Measurements from ENCODE around the gene GRIN3A.
"Not testable (repeated sequence)": the region's sequence is repeated elsewhere in the genome, so short reads cannot be mapped to it uniquely, and the experiment has no call there.

GRIN3A gene

DNA sequence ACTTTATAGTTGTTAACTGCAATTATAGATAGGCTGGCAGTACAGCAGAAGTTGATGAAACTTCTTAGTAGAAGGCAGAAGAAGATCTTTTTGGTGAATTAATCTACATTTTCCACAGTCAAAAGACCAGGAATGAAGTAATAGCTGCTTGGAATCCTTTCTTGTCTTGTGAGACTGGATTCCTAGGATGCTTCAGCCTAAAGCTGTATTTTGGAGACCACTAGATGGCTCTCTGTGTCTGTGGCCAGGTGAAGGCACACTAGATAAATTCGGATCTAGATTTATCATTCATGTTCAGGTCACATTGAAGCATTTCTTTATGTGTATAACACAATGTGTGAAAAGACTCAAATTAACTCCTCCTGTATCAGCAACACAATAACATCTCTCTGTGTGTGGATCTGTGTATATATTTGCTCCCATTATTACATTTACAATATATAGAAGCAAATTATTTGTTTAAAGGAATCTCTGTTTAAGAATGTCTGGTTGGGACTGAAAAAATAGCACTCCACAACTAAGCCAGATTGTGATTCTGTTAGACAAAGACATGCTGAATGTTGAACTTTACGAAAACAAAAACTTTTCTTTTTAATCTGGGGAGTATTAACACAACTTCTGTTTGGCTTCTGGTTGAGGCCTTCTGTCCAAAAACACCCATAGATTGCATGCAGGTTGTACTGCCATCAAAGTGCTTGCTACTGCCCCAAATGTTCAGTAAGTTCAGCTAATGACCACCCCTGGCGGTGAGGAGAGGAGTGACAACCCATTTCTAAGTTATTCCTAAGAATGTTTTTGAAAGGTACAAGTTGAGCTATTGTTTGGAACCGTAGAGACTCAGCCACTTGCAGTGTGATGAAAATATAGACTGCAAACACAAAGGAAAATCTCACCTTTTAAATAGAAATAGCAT lies 10.6 kb downstream of the GRIN3A start:
- WGBS, 2 donors (ENCODE audit: extremely low coverage in 2 of 2, insufficient read length in 2 of 2, insufficient replicate concordance in 1 of 2) = no CpG with 5 or more reads among the region's 4 CpGs
- no peak overlapping the region for H3K23ac ChIP-seq (ENCODE audit: low read depth, low read length, poor library complexity)
- no peak overlapping the region for H3K9ac ChIP-seq (ENCODE audit: low read depth, low read length, poor library complexity)
- no peak overlapping the region for H3K4me3 ChIP-seq (ENCODE audit: low read length in 2 of 2)
- peaks cover 0 to 1% (median 0%) of the 10 kb centered on the region in 3 experiments for H3K27me3 ChIP-seq (ENCODE audit: control insufficient read depth in 3 of 3, insufficient read depth in 3 of 3, low read depth in 1 of 3, low read length in 3 of 3)
- no peak overlapping the region for H2BK15ac ChIP-seq (ENCODE audit: low read length)
- H3K4me1 ChIP-seq (ENCODE audit: control insufficient read depth in 2 of 2, insufficient read depth in 1 of 2, low read depth in 1 of 2, low read length in 2 of 2) = no peaks in the 10 kb centered on the region
- H3K27ac ChIP-seq (replicated peaks; ENCODE audit: low read length) = no peak overlapping the region
- no peak overlapping the region for H3K4me2 ChIP-seq (ENCODE audit: insufficient read depth, low read length, poor library complexity, severe bottlenecking)
- no peak overlapping the region for H3K14ac ChIP-seq (ENCODE audit: low read length)
- no peaks in the 10 kb centered on the region for H3K79me1 ChIP-seq (ENCODE audit: low read depth, low read length)
- H4K8ac ChIP-seq (ENCODE audit: low read depth, low read length) = no peak overlapping the region
- no peak overlapping the region for H2AFZ ChIP-seq (ENCODE audit: low read length)
- no peaks in the 10 kb centered on the region for H3K9me3 ChIP-seq (replicated peaks in 1 of 2; ENCODE audit: control insufficient read depth in 2 of 2, insufficient read depth in 1 of 2, low read depth in 1 of 2, low read length in 2 of 2)
- H3K4ac ChIP-seq (ENCODE audit: low read length) = no peak overlapping the region
- no peak overlapping the region for H2BK12ac ChIP-seq (ENCODE audit: low read length)
- DNase-seq (ENCODE audit: low spot score) = no peak
- no peak overlapping the region for H2BK5ac ChIP-seq (ENCODE audit: low read length)
- H4K91ac ChIP-seq (ENCODE audit: low read depth, low read length, poor library complexity) = no peak overlapping the region
- no peak overlapping the region for H2BK120ac ChIP-seq (ENCODE audit: low read depth, low read length)
- H2AK5ac ChIP-seq (ENCODE audit: low read depth, low read length) = no peak overlapping the region
- H3K36me3 ChIP-seq (replicated peaks in 1 of 2; ENCODE audit: control insufficient read depth in 2 of 2, insufficient read depth in 2 of 2, low read length in 2 of 2) = no peaks in the 10 kb centered on the region
- H3K18ac ChIP-seq (ENCODE audit: low read length) = no peak overlapping the region

DNA sequence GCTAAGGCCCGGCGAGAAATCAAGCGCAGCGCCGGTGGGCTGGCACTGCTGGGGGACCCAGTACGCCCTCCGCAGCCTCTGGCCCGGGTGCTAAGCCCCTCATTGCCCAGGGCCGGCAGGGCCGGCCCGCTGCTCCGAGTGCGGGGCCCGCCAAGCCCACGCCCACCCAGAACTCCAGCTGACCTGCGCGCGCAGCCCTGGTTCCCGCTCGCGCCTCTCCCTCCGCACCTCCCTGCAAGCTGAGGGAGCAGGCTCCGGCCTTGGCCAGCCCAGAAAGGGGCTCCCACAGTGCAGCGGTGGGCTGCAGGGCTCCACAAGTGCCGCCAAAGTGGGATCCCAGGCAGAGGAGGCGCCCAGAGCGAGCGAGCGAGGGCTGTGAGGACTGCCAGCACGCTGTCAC lies 14.2 kb downstream of the GRIN3A start:
- H3K4me1 ChIP-seq (ENCODE audit: control insufficient read depth in 2 of 2, insufficient read depth in 1 of 2, low read depth in 1 of 2, low read length in 2 of 2); H4K8ac ChIP-seq (ENCODE audit: low read depth, low read length); H3K27ac ChIP-seq (replicated peaks; ENCODE audit: low read length); H2BK5ac ChIP-seq (ENCODE audit: low read length); H3K27me3 ChIP-seq (ENCODE audit: control insufficient read depth in 3 of 3, insufficient read depth in 3 of 3, low read depth in 1 of 3, low read length in 3 of 3); H3K79me1 ChIP-seq (ENCODE audit: low read depth, low read length); H3K18ac ChIP-seq (ENCODE audit: low read length); DNase-seq (ENCODE audit: low spot score); H2BK15ac ChIP-seq (ENCODE audit: low read length); H3K4ac ChIP-seq (ENCODE audit: low read length); H3K14ac ChIP-seq (ENCODE audit: low read length); H3K9me3 ChIP-seq (replicated peaks in 1 of 2; ENCODE audit: control insufficient read depth in 2 of 2, insufficient read depth in 1 of 2, low read depth in 1 of 2, low read length in 2 of 2); H3K4me2 ChIP-seq (ENCODE audit: insufficient read depth, low read length, poor library complexity, severe bottlenecking); H2AK5ac ChIP-seq (ENCODE audit: low read depth, low read length); H3K23ac ChIP-seq (ENCODE audit: low read depth, low read length, poor library complexity); H4K91ac ChIP-seq (ENCODE audit: low read depth, low read length, poor library complexity); H3K9ac ChIP-seq (ENCODE audit: low read depth, low read length, poor library complexity); H2BK12ac ChIP-seq (ENCODE audit: low read length); H2AFZ ChIP-seq (ENCODE audit: low read length); H3K4me3 ChIP-seq (ENCODE audit: low read length in 2 of 2); H3K36me3 ChIP-seq (replicated peaks in 1 of 2; ENCODE audit: control insufficient read depth in 2 of 2, insufficient read depth in 2 of 2, low read length in 2 of 2); H2BK120ac ChIP-seq (ENCODE audit: low read depth, low read length): not testable (repeated sequence)
- WGBS, 2 donors (ENCODE audit: extremely low coverage in 2 of 2, insufficient read length in 2 of 2, insufficient replicate concordance in 1 of 2) = no CpG with 5 or more reads among the region's 30 CpGs

DNA sequence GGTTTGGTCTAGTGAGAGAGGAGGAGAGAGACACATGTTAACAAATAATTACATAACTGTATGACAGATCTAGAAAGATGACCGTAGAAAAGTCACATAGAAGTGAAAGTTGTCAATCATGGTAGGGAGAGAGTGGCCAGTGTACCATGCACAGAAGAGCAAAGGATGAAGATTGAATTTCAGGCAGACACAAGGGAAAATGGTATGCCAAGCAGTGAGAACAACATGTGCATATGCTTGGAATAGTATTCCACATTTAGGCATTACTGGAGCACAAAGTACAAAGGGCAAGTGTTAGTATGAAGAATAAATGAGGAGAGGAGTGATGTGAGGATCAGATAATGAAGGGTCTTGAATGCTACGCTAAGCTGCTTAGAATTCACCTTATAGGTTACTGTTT lies 20.3 kb downstream of the GRIN3A start:
- no peak for DNase-seq (ENCODE audit: low spot score)
- WGBS, 2 donors (ENCODE audit: extremely low coverage in 2 of 2, insufficient read length in 2 of 2, insufficient replicate concordance in 1 of 2) = no CpG with 5 or more reads among the region's 2 CpGs
- Histone ChIP-seq H2AK5ac (ENCODE audit: low read depth, low read length) (no peak overlapping the region), H4K91ac (ENCODE audit: low read depth, low read length, poor library complexity) (no peak overlapping the region), H3K14ac (ENCODE audit: low read length) (no peak overlapping the region), H3K4me1 (ENCODE audit: control insufficient read depth in 2 of 2, insufficient read depth in 1 of 2, low read depth in 1 of 2, low read length in 2 of 2) (no peaks in the 10 kb centered on the region), H4K8ac (ENCODE audit: low read depth, low read length) (no peak overlapping the region), H3K79me1 (ENCODE audit: low read depth, low read length) (no peaks in the 10 kb centered on the region), H2BK120ac (ENCODE audit: low read depth, low read length) (no peak overlapping the region), H3K4me2 (ENCODE audit: insufficient read depth, low read length, poor library complexity, severe bottlenecking) (no peak overlapping the region), H3K36me3 (replicated peaks in 1 of 2; ENCODE audit: control insufficient read depth in 2 of 2, insufficient read depth in 2 of 2, low read length in 2 of 2) (no peaks in the 10 kb centered on the region), H3K4me3 (ENCODE audit: low read length in 2 of 2) (no peak overlapping the region), H3K9ac (ENCODE audit: low read depth, low read length, poor library complexity) (no peak overlapping the region), H3K27me3 (ENCODE audit: control insufficient read depth in 3 of 3, insufficient read depth in 3 of 3, low read depth in 1 of 3, low read length in 3 of 3) (no peaks in the 10 kb centered on the region), H3K27ac (replicated peaks; ENCODE audit: low read length) (no peak overlapping the region), H2BK12ac (ENCODE audit: low read length) (no peak overlapping the region), H2BK15ac (ENCODE audit: low read length) (no peak overlapping the region), H3K4ac (ENCODE audit: low read length) (no peak overlapping the region), H2AFZ (ENCODE audit: low read length) (no peak overlapping the region), H3K9me3 (replicated peaks in 1 of 2; ENCODE audit: control insufficient read depth in 2 of 2, insufficient read depth in 1 of 2, low read depth in 1 of 2, low read length in 2 of 2) (no peaks in the 10 kb centered on the region), H3K18ac (ENCODE audit: low read length) (no peak overlapping the region), H2BK5ac (ENCODE audit: low read length) (no peak overlapping the region), H3K23ac (ENCODE audit: low read depth, low read length, poor library complexity) (no peak overlapping the region)

DNA sequence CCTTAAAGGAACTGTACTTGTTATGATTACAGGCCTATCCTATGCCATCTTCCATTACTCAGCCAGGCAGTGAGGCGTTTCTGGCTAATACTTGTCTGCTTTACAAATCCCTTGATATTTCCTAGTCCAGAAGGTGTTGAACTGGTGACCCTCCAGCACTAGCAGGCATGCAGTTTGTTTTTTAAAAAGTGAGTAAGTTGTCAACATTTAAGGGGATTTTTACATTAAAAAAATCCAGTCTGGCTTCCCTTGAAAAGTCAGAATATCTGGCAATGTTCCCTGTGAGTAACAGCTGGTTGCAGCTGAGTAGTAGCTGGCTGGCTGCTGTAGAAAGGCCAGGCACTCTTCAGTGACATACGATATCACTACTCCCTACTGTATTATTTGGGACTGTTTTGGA lies 21.8 kb downstream of the GRIN3A start:
- H2BK5ac ChIP-seq (ENCODE audit: low read length) = no peak overlapping the region
- H3K79me1 ChIP-seq (ENCODE audit: low read depth, low read length) = no peaks in the 10 kb centered on the region
- no peak for DNase-seq (ENCODE audit: low spot score)
- no peak overlapping the region for H3K14ac ChIP-seq (ENCODE audit: low read length)
- H3K23ac ChIP-seq (ENCODE audit: low read depth, low read length, poor library complexity) = no peak overlapping the region
- no peaks in the 10 kb centered on the region for H3K9me3 ChIP-seq (replicated peaks in 1 of 2; ENCODE audit: control insufficient read depth in 2 of 2, insufficient read depth in 1 of 2, low read depth in 1 of 2, low read length in 2 of 2)
- H2BK15ac ChIP-seq (ENCODE audit: low read length) = no peak overlapping the region
- H4K91ac ChIP-seq (ENCODE audit: low read depth, low read length, poor library complexity) = no peak overlapping the region
- no peak overlapping the region for H2AFZ ChIP-seq (ENCODE audit: low read length)
- no peak overlapping the region for H3K4me3 ChIP-seq (ENCODE audit: low read length in 2 of 2)
- no CpG with 5 or more reads among the region's 2 CpGs for WGBS, 2 donors (ENCODE audit: extremely low coverage in 2 of 2, insufficient read length in 2 of 2, insufficient replicate concordance in 1 of 2)
- H2BK12ac ChIP-seq (ENCODE audit: low read length) = no peak overlapping the region
- no peak overlapping the region for H3K18ac ChIP-seq (ENCODE audit: low read length)
- H3K9ac ChIP-seq (ENCODE audit: low read depth, low read length, poor library complexity) = no peak overlapping the region
- no peak overlapping the region for H3K27ac ChIP-seq (replicated peaks; ENCODE audit: low read length)
- no peak overlapping the region for H4K8ac ChIP-seq (ENCODE audit: low read depth, low read length)
- H3K4ac ChIP-seq (ENCODE audit: low read length) = no peak overlapping the region
- H2AK5ac ChIP-seq (ENCODE audit: low read depth, low read length) = no peak overlapping the region
- H3K27me3 ChIP-seq (ENCODE audit: control insufficient read depth in 3 of 3, insufficient read depth in 3 of 3, low read depth in 1 of 3, low read length in 3 of 3) = no peaks in the 10 kb centered on the region
- no peak overlapping the region for H3K4me2 ChIP-seq (ENCODE audit: insufficient read depth, low read length, poor library complexity, severe bottlenecking)
- no peaks in the 10 kb centered on the region for H3K4me1 ChIP-seq (ENCODE audit: control insufficient read depth in 2 of 2, insufficient read depth in 1 of 2, low read depth in 1 of 2, low read length in 2 of 2)
- no peak overlapping the region for H2BK120ac ChIP-seq (ENCODE audit: low read depth, low read length)
- H3K36me3 ChIP-seq (replicated peaks in 1 of 2; ENCODE audit: control insufficient read depth in 2 of 2, insufficient read depth in 2 of 2, low read length in 2 of 2) = no peaks in the 10 kb centered on the region

Measured in neuronal stem cell (in vitro differentiated cells).